MCF 10A (cell line): ENCODE results near the gene KRT81. TPM values are rescaled to one million over a fixed set of nuclear protein-coding genes. Genes with fewer than 3 reads are reported as not detected.
A peak's percentile ranks its signal among the peaks of the same experiment; 100 is the strongest.

ENCODE experiments used
- BruUV-seq: library from RNA; stranded (reverse); fragments of 400-500 nt; replicated peaks from 2 replicates; lab custom pipeline; 2021; lab: Mats Ljungman, UMichigan
- CTCF ChIA-PET: fragments of 300-600 bp; sonication (Branson Sonifier 250); formaldehyde crosslinking; extraction: SDS; loops from one replicate; lab custom pipeline; 2021; ENCODE audit warnings: antibody characterized with exemption, inconsistent platforms; lab: Yijun Ruan, JAX
- POLR2A ChIA-PET: fragments of 300-600, 350-650 bp; sonication (Branson Sonifier 250); formaldehyde crosslinking; extraction: SDS; loops from one replicate; lab custom pipeline; 2020; ENCODE audit warnings: antibody characterized with exemption, inconsistent platforms; lab: Yijun Ruan, JAX
- DNase-seq: peaks from one replicate; pipeline ENCODE4 v3.0.0-alpha.2; 2018; ENCODE audit not compliant: unreplicated experiment
- H3K27ac Mint-ChIP-seq: one replicate; pipeline ENCODE4 v1.8.0; 2022; ENCODE audit warnings: mild to moderate bottlenecking, low read depth, mixed read lengths; ENCODE audit not compliant: unreplicated experiment
- H3K27me3 Mint-ChIP-seq: one replicate; pipeline ENCODE4 v1.8.0; 2022; ENCODE audit warnings: mixed read lengths; ENCODE audit not compliant: insufficient read depth, unreplicated experiment
- H3K36me3 Mint-ChIP-seq: one replicate; pipeline ENCODE4 v1.8.0; 2022; ENCODE audit warnings: mild to moderate bottlenecking, moderate library complexity, mixed read lengths; ENCODE audit not compliant: insufficient read depth, unreplicated experiment
- H3K4me1 Mint-ChIP-seq: one replicate; pipeline ENCODE4 v1.8.0; 2022; ENCODE audit warnings: mixed read lengths; ENCODE audit not compliant: insufficient read depth, unreplicated experiment
- H3K4me3 Mint-ChIP-seq: one replicate; pipeline ENCODE4 v1.8.0; 2022; ENCODE audit warnings: mild to moderate bottlenecking, moderate library complexity, mixed read lengths; ENCODE audit not compliant: unreplicated experiment
- H3K9me3 Mint-ChIP-seq: one replicate; pipeline ENCODE4 v1.8.0; 2022; ENCODE audit warnings: mixed read lengths; ENCODE audit not compliant: unreplicated experiment
- CTCF ChIP-seq: fragments of 200-600 bp; IDR thresholded peaks from one replicate; pipeline ENCODE4 v1.8.0; 2022; ENCODE audit warnings: antibody characterized with exemption, mild to moderate bottlenecking; ENCODE audit not compliant: unreplicated experiment
- intact Hi-C: fragments of 100-400 bp; cut with micrococcal nuclease; formaldehyde crosslinking; loops from 2 replicates; pipeline ENCODE4 v1.14.1; 2022
- total RNA-seq: library from RNA; stranded (reverse); gene quantifications from 2 replicates; pipeline ENCODE4 v1.2.3, GENCODE V29; 2022

KRT81 gene
- total RNA-seq, 1 experiment from 2014 or later, result 2,023 TPM

- H3K9me3 Mint-ChIP-seq, result no peaks in the 10 kb centered on the region
- H3K27me3 Mint-ChIP-seq, result no peaks in the 10 kb centered on the region
- H3K4me1 Mint-ChIP-seq, result peaks cover 61% of the 10 kb centered on the region
- peak overlapping the region; percentile 99 for H3K27ac Mint-ChIP-seq
- CTCF ChIA-PET, result interaction anchor here (0.9 kb wide), 1 partner anchor 22 kb away, joined by 3 read pairs; no protein-coding TSS in a partner anchor
- no peak for TF ChIP-seq CTCF
- peak; percentile 24 for DNase-seq
- intact Hi-C loops, result no loop called here
- no TSS peak for BruUV-seq
- peaks cover 99% of the 10 kb centered on the region for H3K36me3 Mint-ChIP-seq
- peak overlapping the region; percentile 9 for H3K4me3 Mint-ChIP-seq
- POLR2A ChIA-PET, result interaction anchor here (0.9 to 1.7 kb wide), 7 partner anchors 8 to 80 kb away, joined by 3 to 10 read pairs (median 3); no protein-coding TSS in a partner anchor
Observed at GRCh38 chr12:52246720-52247621, 44.4 kb downstream of the KRT81 start.

GRCh38 chr12:52245962-52246569 lies 45.3 kb downstream of the KRT81 start:
- ChIA-PET POLR2A (interaction anchor here (0.7 to 1.7 kb wide), 11 partner anchors 9 to 239 kb away, joined by 3 to 10 read pairs (median 3); no protein-coding TSS in a partner anchor), CTCF (interaction anchor here (0.6 to 3.8 kb wide), 7 partner anchors 11 to 261 kb away, joined by 3 to 34 read pairs (median 3); no protein-coding TSS in a partner anchor)
- no peaks in the 10 kb centered on the region for H3K27me3 Mint-ChIP-seq
- H3K4me1 Mint-ChIP-seq, result peaks cover 62% of the 10 kb centered on the region
- no peak overlapping the region for H3K4me3 Mint-ChIP-seq
- no peak for TF ChIP-seq CTCF
- intact Hi-C loops, result loop anchor here (2.0 kb wide), 1 partner anchor 35 kb away; no protein-coding TSS in a partner anchor
- peak; percentile 33 for DNase-seq
- H3K9me3 Mint-ChIP-seq, result no peaks in the 10 kb centered on the region
- H3K36me3 Mint-ChIP-seq, result peaks cover 100% of the 10 kb centered on the region
- peak overlapping the region; percentile 99 for H3K27ac Mint-ChIP-seq
- BruUV-seq, result no TSS peak

- TF ChIP-seq CTCF, result no peak
- DNase-seq, result no peak
- H3K27me3 Mint-ChIP-seq, result no peaks in the 10 kb centered on the region
- H3K9me3 Mint-ChIP-seq, result no peaks in the 10 kb centered on the region
- peaks cover 98% of the 10 kb centered on the region for H3K36me3 Mint-ChIP-seq
- ChIA-PET CTCF (interaction anchor here (0.6 to 3.8 kb wide), 13 partner anchors 10 to 634 kb away, joined by 3 to 34 read pairs (median 3); no protein-coding TSS in a partner anchor), POLR2A (interaction anchor here (0.6 to 2.7 kb wide), 13 partner anchors 9 to 239 kb away, joined by 3 to 24 read pairs (median 4); no protein-coding TSS in a partner anchor)
- intact Hi-C loops, result loop anchor here (2.0 kb wide), 1 partner anchor 35 kb away; no protein-coding TSS in a partner anchor
- peaks cover 65% of the 10 kb centered on the region for H3K4me1 Mint-ChIP-seq
- H3K27ac Mint-ChIP-seq, result peak overlapping the region; percentile 99
- H3K4me3 Mint-ChIP-seq, result peak overlapping the region; percentile 35
- no TSS peak for BruUV-seq
Observed at GRCh38 chr12:52245259-52245961, 45.9 kb downstream of the KRT81 start.
